GM12878 (cell line): ENCODE results near the gene EBF3. TPM values are rescaled to one million over a fixed set of nuclear protein-coding genes. Genes with fewer than 3 reads are reported as not detected.

Experiments
- ATAC-seq: fragments of 200-7000 bp; cut with Tn5 transposase; 3 replicates; pipeline ENCODE4 v1.9.1; 2020; ENCODE audit warnings: mild to moderate bottlenecking, moderate library complexity
- BruUV-seq: library from RNA; stranded (reverse); fragments of 400-500 nt; replicated peaks from 2 replicates; lab custom pipeline; 2021; lab: Mats Ljungman, UMichigan
- CTCF ChIA-PET: fragments of 300-600 bp; sonication (Branson Sonifier 250); formaldehyde crosslinking; extraction: SDS; loops from one replicate; lab custom pipeline; 2021; ENCODE audit warnings: inconsistent platforms; lab: Yijun Ruan, JAX
- POLR2A ChIA-PET: fragments of 350-600 bp; formaldehyde crosslinking; extraction: SDS; loops from one replicate; lab custom pipeline; 2021; ENCODE audit warnings: inconsistent platforms; lab: Charles Lee
- RAD21 ChIA-PET: fragments of 300-600 bp; sonication (Branson Sonifier 250); formaldehyde crosslinking; loops from one replicate; lab custom pipeline; 2023; ENCODE audit warnings: antibody characterized with exemption; ENCODE audit not compliant: unreplicated experiment; lab: Charles Lee
- SMC1A ChIA-PET: fragments of 300-600 bp; sonication (Branson Sonifier 250); formaldehyde crosslinking; loops from one replicate; lab custom pipeline; 2023; ENCODE audit not compliant: unreplicated experiment, uncharacterized antibody; lab: Charles Lee
- DNase-seq: peaks from one replicate; pipeline ENCODE4 v3.0.0-alpha.2; 2011; ENCODE audit warnings: low read depth, low spot score
- FAIRE-seq: peaks from 3 replicates; lab custom pipeline; 2011; peaks lifted over from hg19 to GRCh38; lab: Jason Lieb, UNC
- H2AFZ ChIP-seq: 2 replicates; pipeline ENCODE4 v1.6.0; 2011; ENCODE audit warnings: low read depth, low read length, control low read depth; ENCODE audit not compliant: control insufficient read depth
- H3K27ac ChIP-seq: 2 replicates; pipeline ENCODE4 v1.5.1; 2011; ENCODE audit warnings: control low read depth; ENCODE audit not compliant: control insufficient read depth, insufficient read depth
- H3K27me3 ChIP-seq, 2 experiments: replicated peaks in 1 of 2; 2 replicates each; pipeline versions ENCODE4 v1.6.0 to v1.6.1; 2011; ENCODE audit warnings: low read length in 1 of 2; ENCODE audit not compliant: control insufficient read depth in 2 of 2, insufficient read depth in 2 of 2
- H3K36me3 ChIP-seq, 2 experiments: 2 replicates each; pipeline ENCODE4 v1.5.1; 2011; ENCODE audit warnings: low read length in 1 of 2; ENCODE audit not compliant: control insufficient read depth in 2 of 2, insufficient read depth in 2 of 2
- H3K4me1 ChIP-seq: 2 replicates; pipeline ENCODE4 v1.6.1; 2011; ENCODE audit warnings: mild to moderate bottlenecking, low read length, moderate library complexity, mixed read lengths; ENCODE audit not compliant: control insufficient read depth, insufficient read depth
- H3K4me2 ChIP-seq: 2 replicates; pipeline ENCODE4 v1.6.0; 2011; ENCODE audit warnings: control low read depth; ENCODE audit not compliant: control insufficient read depth, insufficient read depth
- H3K4me3 ChIP-seq: fragments of 200-600 bp; sonication (generic); 2 replicates; pipeline ENCODE4 v1.5.1; 2016
- H3K79me2 ChIP-seq: 2 replicates; pipeline ENCODE4 v1.6.0; 2011; ENCODE audit warnings: low read length; ENCODE audit not compliant: control insufficient read depth, insufficient read depth
- H3K9ac ChIP-seq: 2 replicates; pipeline ENCODE4 v1.8.0; 2011; ENCODE audit warnings: low read length, control low read depth, mixed read lengths; ENCODE audit not compliant: control insufficient read depth, insufficient read depth
- H3K9me3 ChIP-seq: replicated peaks from 3 replicates; pipeline ENCODE4 v1.5.1; 2011; ENCODE audit warnings: mild to moderate bottlenecking, low read length; ENCODE audit not compliant: control insufficient read depth, insufficient read depth
- H4K20me1 ChIP-seq: 2 replicates; pipeline ENCODE4 v1.6.0; 2011; ENCODE audit not compliant: control insufficient read depth, insufficient read depth
- ASH2L ChIP-seq: fragments of 300-600, 200-600 bp; sonication (generic); IDR thresholded peaks from 2 replicates; pipeline ENCODE4 v1.6.1; 2017; ENCODE audit warnings: low read depth, mild to moderate bottlenecking, borderline replicate concordance
- BACH1 ChIP-seq: fragments of 450-650 bp; IDR thresholded peaks from 2 replicates; pipeline ENCODE4 v1.6.1; 2017; ENCODE audit warnings: mild to moderate bottlenecking, borderline replicate concordance
- ESRRA ChIP-seq: IDR thresholded peaks from 2 replicates; pipeline ENCODE4 v1.6.1; 2012; ENCODE audit warnings: mild to moderate bottlenecking, low read length, improper control_type of control experiment
- MTA2 ChIP-seq: fragments of 450-650 bp; IDR thresholded peaks from 2 replicates; pipeline ENCODE4 v1.6.1; 2016; ENCODE audit warnings: low read depth, mild to moderate bottlenecking, moderate library complexity
- WGBS: methylation state at CpG from one replicate; pipeline ENCODE4 v1.1.6; 2016; ENCODE audit warnings: low lambda C conversion rate; ENCODE audit not compliant: insufficient replicate concordance, insufficient coverage; ENCODE audit errors: missing lambda C conversion rate; 5-methylcytosine and 5-hydroxymethylcytosine counted together
- in situ Hi-C: fragments of 300-500 bp; cut with MboI; formaldehyde crosslinking; loops from 9 replicates; pipeline ENCODE4 v1.14.3; 2018; ENCODE audit warnings: mixed read lengths
- intact Hi-C: fragments of 100-400 bp; cut with micrococcal nuclease; formaldehyde crosslinking; loops from one replicate; pipeline ENCODE4 v1.14.2; 2022; ENCODE audit not compliant: unreplicated experiment
- polyA plus RNA-seq, 11 experiments: library from polyadenylated mRNA; depleted of rRNA in 4 of 11; unstranded in 6 of 11; stranded (reverse) in 5 of 11; fragments of >200 nt; fragmentation: Nextera tagmentation in 4 of 11; fragmentation: Illumina TruSeq in 1 of 11; extraction: Ambion mirVana in 4 of 11; extraction: Trizol in 1 of 11; gene quantifications; 1 replicate in 1 of 11; 2 replicates in 10 of 11; pipeline versions ENCODE4 v1.2.1 to v1.2.3, GENCODE V29; 2011 to 2016; ENCODE audit warnings: inconsistent platforms in 2 of 11, missing spikeins in 2 of 11, low read depth in 1 of 11
- total RNA-seq, 4 experiments: library from RNA; depleted of rRNA in 3 of 4; stranded (reverse); fragments of >200 nt in 3 of 4; fragmentation: Illumina TruSeq in 1 of 4; extraction: Trizol in 1 of 4; gene quantifications; 2 replicates each; pipeline versions ENCODE4 v1.2.1 to v1.2.3, GENCODE V29; 2013 to 2021
- TF ChIP-seq, protein P1 (sequence below): IDR thresholded peaks from 2 replicates; pipeline ENCODE4 v1.6.1; 2011; ENCODE audit warnings: borderline replicate concordance, low read depth, mild to moderate bottlenecking, moderate library complexity, low read length; ENCODE audit not compliant: insufficient read depth, poor library complexity, severe bottlenecking
- TF ChIP-seq, protein P2 (sequence below), 3 experiments: IDR thresholded peaks in 2 of 3; conservative IDR thresholded peaks in 1 of 3; 2 replicates each; pipeline ENCODE4 v1.5.1; 2011; ENCODE audit warnings: low read depth in 3 of 3, low read length in 3 of 3, mild to moderate bottlenecking in 3 of 3, control low read depth in 2 of 3, moderate library complexity in 2 of 3, inconsistent platforms in 1 of 3, mixed read lengths in 1 of 3; ENCODE audit not compliant: control insufficient read depth in 2 of 3, insufficient read depth in 1 of 3; ENCODE audit errors: extremely low read depth in 1 of 3

Gene EBF3
- total and polyA plus RNA-seq, 10 of the 15 experiments (the other 5 are each of a cell fraction or from before 2014, with no cell fraction given), result not detected

DNA sequence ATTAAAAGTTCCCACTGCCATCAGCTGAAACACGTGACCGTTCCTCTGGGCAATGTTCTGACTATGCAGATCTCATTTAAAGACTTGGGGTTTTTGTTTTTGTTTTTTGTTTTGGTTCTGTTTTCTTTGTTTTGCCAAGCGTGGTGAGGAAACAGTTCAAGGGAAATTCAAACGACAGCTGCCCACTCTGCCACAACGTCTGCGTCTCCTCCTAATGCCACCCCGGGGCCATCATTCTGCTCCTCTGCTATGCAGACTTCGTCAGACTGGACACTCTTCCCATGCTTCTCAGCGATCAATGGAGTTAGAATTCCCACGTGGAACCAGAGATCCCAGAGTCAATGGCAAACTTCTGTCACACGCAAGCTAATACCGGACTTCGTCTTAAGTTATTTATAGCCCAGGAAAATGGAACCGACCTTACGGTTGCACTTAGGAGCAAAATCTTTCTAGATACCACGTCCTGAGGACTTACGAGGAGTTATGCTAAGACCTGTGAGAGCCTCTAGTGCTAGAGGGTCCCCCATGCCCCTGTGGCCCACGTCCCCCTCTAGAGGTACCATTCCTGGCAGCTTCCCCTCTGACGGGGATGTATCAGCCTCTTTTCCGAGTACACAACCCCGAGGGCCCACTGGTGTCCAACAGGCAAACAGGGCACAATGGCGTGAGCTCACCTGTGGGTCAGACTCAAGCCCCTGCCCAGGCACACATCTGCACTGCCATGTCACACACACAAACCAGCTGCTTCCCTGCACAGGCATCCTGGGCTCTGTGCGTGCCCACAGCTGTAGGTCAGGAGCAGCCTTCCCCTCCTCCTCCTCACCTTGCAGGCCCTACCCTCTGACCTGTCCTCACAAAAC lies 24.4 kb downstream of the EBF3 start:
- DNase-seq, result no peak
- no peak for ATAC-seq
- Histone ChIP-seq H4K20me1 (no peaks in the 10 kb centered on the region), H3K27ac (no peak overlapping the region), H2AFZ (no peak overlapping the region), H3K9ac (no peak overlapping the region), H3K4me1 (no peaks in the 10 kb centered on the region), H3K4me3 (no peak overlapping the region), H3K36me3 (no peaks in the 10 kb centered on the region), H3K79me2 (no peaks in the 10 kb centered on the region)
- ChIA-PET CTCF (no interaction called here), SMC1A (no interaction called here), POLR2A (no interaction called here)
- FAIRE-seq, result no peak
- in situ Hi-C loops, result no loop called here
- TF ChIP-seq ASH2L (no peak), ESRRA (no peak), BACH1 (no peak), MTA2 (no peak)
- TF ChIP-seq, protein P1, sequence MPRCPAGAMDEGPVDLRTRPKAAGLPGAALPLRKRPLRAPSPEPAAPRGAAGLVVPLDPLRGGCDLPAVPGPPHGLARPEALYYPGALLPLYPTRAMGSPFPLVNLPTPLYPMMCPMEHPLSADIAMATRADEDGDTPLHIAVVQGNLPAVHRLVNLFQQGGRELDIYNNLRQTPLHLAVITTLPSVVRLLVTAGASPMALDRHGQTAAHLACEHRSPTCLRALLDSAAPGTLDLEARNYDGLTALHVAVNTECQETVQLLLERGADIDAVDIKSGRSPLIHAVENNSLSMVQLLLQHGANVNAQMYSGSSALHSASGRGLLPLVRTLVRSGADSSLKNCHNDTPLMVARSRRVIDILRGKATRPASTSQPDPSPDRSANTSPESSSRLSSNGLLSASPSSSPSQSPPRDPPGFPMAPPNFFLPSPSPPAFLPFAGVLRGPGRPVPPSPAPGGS, result no peak
- TF ChIP-seq, protein P2, sequence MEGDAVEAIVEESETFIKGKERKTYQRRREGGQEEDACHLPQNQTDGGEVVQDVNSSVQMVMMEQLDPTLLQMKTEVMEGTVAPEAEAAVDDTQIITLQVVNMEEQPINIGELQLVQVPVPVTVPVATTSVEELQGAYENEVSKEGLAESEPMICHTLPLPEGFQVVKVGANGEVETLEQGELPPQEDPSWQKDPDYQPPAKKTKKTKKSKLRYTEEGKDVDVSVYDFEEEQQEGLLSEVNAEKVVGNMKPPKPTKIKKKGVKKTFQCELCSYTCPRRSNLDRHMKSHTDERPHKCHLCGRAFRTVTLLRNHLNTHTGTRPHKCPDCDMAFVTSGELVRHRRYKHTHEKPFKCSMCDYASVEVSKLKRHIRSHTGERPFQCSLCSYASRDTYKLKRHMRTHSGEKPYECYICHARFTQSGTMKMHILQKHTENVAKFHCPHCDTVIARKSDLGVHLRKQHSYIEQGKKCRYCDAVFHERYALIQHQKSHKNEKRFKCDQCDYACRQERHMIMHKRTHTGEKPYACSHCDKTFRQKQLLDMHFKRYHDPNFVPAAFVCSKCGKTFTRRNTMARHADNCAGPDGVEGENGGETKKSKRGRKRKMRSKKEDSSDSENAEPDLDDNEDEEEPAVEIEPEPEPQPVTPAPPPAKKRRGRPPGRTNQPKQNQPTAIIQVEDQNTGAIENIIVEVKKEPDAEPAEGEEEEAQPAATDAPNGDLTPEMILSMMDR (IDR thresholded peaks at IDR 0.05 in 2 of 3, conservative IDR thresholded peaks at IDR 0.05 in 1 of 3; ENCODE audit: control insufficient read depth in 2 of 3, extremely low read depth in 1 of 3, insufficient read depth in 1 of 3, low read depth in 3 of 3, low read length in 3 of 3), result no peak
- TF ChIP-seq, all 136 proteins: peak for 0
- Histone ChIP-seq H3K27me3 (no peaks in the 10 kb centered on the region; a peak in 1 of 4 replicates), H3K4me2 (no peak overlapping the region), H3K9me3 (no peaks in the 10 kb centered on the region)
- BruUV-seq, result no TSS peak
- RAD21 ChIA-PET, result no interaction called here
- 27% methylated on average over 23 of the region's 23 CpGs for WGBS
- intact Hi-C loops, result no loop called here
